Measurements from ENCODE around the gene MPV17L2.
"Not testable (repeated sequence)": the region's sequence is repeated elsewhere in the genome, so short reads cannot be mapped to it uniquely, and the experiment has no call there.

The MPV17L2 gene

DNA sequence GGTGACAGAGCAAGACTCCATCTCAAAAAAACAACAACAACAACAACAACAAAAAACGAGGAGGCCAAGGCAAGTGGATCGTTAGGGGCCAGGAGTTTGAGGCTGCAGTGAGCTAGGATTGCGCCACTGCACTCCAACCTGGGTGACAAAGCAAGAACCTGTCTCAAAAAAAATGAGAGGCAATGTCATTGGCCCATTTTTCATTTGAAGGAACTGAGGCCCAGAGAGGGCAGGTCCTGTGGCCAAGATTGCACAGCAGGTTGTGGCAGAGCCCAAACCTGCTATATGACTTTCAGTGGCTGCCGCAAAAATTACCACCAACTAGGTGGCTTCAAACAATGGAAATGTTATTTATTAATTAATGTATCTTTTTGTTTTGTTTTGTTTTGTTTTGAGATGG lies 34.6 kb upstream of the MPV17L2 start:
- no peak overlapping the region for H3K4me2 ChIP-seq (ENCODE audit: low read depth, low read length)
- DNase-seq = no peak
- H3K36me3 ChIP-seq (replicated peaks; ENCODE audit: insufficient read depth, low read length) = no peaks in the 10 kb centered on the region
- H3K9me3 ChIP-seq (replicated peaks; ENCODE audit: insufficient read depth, low read length) = no peaks in the 10 kb centered on the region
- H2AFZ ChIP-seq (ENCODE audit: low read length) = no peak overlapping the region
- no peak overlapping the region for H3K9ac ChIP-seq (ENCODE audit: low read length)
- H3K9me2 ChIP-seq (replicated peaks; ENCODE audit: insufficient read depth, low read length) = no peaks in the 10 kb centered on the region
- no peaks in the 10 kb centered on the region for H3K27me3 ChIP-seq (replicated peaks; ENCODE audit: insufficient read depth, low read length)
- no peak overlapping the region for H3K27ac ChIP-seq (ENCODE audit: low read length)
- no peak overlapping the region for H3K4me3 ChIP-seq (ENCODE audit: low read length)
- peaks cover 4% of the 10 kb centered on the region for H3K4me1 ChIP-seq (ENCODE audit: low read length)
- H3F3A ChIP-seq (ENCODE audit: insufficient read depth, low read length) = peaks cover 5% of the 10 kb centered on the region; the same call in 1 of the 2 replicates
- H4K20me1 ChIP-seq (ENCODE audit: insufficient read depth, low read length) = no peaks in the 10 kb centered on the region
- peaks cover 14% of the 10 kb centered on the region; the same call in 1 of the 2 replicates for H3K79me2 ChIP-seq (ENCODE audit: low read length)
- TF ChIP-seq EZH2phosphoT487 (IDR thresholded peaks at IDR 0.05; ENCODE audit: low read length) (no peak), EZH2 (optimal IDR thresholded peaks at IDR 0.05; ENCODE audit: low read depth, low read length) (no peak)
- TF ChIP-seq, protein P1, sequence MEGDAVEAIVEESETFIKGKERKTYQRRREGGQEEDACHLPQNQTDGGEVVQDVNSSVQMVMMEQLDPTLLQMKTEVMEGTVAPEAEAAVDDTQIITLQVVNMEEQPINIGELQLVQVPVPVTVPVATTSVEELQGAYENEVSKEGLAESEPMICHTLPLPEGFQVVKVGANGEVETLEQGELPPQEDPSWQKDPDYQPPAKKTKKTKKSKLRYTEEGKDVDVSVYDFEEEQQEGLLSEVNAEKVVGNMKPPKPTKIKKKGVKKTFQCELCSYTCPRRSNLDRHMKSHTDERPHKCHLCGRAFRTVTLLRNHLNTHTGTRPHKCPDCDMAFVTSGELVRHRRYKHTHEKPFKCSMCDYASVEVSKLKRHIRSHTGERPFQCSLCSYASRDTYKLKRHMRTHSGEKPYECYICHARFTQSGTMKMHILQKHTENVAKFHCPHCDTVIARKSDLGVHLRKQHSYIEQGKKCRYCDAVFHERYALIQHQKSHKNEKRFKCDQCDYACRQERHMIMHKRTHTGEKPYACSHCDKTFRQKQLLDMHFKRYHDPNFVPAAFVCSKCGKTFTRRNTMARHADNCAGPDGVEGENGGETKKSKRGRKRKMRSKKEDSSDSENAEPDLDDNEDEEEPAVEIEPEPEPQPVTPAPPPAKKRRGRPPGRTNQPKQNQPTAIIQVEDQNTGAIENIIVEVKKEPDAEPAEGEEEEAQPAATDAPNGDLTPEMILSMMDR (IDR thresholded peaks at IDR 0.05; ENCODE audit: low read length) = no peak

DNA sequence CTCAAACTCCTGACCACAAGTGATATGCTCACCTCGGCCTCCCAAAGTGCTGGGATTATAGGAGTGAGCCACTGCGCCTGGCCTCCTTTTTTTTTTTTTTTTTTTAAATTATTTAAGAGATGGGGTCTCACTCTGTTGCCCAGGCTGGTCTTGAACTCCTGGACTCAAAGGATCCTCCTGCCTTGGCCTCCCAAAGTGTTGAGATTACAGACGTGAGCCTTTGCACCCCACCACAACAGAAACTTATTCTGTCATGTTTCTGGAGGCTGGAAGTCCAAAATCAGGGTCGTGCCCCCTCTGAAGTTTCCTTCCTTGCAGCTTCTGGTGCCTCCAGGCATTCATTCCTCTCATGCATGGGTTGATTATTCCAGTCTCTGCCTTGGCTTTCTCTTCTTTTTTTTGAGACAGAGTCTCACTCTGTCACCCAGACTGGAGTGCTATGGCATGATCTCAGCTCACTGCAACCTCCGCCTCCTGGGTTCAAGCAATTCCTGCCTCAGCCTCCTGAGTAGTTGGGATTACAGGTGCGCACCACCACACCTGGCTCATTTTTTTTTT lies 33.9 kb upstream of the MPV17L2 start:
- not testable (repeated sequence) for H3K36me3 ChIP-seq (replicated peaks; ENCODE audit: insufficient read depth, low read length); H3K9me2 ChIP-seq (replicated peaks; ENCODE audit: insufficient read depth, low read length); H3F3A ChIP-seq (ENCODE audit: insufficient read depth, low read length); H3K9me3 ChIP-seq (replicated peaks; ENCODE audit: insufficient read depth, low read length); H2AFZ ChIP-seq (ENCODE audit: low read length); H3K4me2 ChIP-seq (ENCODE audit: low read depth, low read length); H3K79me2 ChIP-seq (ENCODE audit: low read length); DNase-seq; H3K27ac ChIP-seq (ENCODE audit: low read length); H3K9ac ChIP-seq (ENCODE audit: low read length); H4K20me1 ChIP-seq (ENCODE audit: insufficient read depth, low read length); H3K4me3 ChIP-seq (ENCODE audit: low read length); H3K4me1 ChIP-seq (ENCODE audit: low read length); H3K27me3 ChIP-seq (replicated peaks; ENCODE audit: insufficient read depth, low read length)

DNA sequence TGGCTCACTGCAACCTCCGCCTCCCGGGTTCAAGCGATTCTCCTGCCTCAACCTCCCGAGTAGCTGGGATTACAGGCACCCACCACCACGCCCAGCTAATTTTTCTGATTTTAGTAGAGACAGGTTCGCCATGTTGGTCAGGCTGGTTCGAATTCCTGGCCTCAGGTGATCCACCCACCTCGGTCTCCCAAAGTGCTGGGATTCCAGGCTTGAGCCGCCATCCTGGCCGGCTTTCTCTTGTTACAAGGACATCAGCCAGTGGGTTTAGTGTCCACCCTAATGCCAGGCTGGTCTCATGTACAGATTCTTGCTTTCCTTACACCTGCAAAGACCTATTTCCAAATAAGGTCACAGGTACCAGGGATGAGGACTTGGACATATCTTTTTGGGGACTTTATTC lies 33.2 kb upstream of the MPV17L2 start:
- TF ChIP-seq, protein P1 (IDR thresholded peaks at IDR 0.05; ENCODE audit: low read length) = no peak
- TF ChIP-seq EZH2 (optimal IDR thresholded peaks at IDR 0.05; ENCODE audit: low read depth, low read length) (no peak), EZH2phosphoT487 (IDR thresholded peaks at IDR 0.05; ENCODE audit: low read length) (no peak)
- H3K4me2 ChIP-seq (ENCODE audit: low read depth, low read length) = no peak overlapping the region
- H3K9ac ChIP-seq (ENCODE audit: low read length) = no peak overlapping the region
- no peaks in the 10 kb centered on the region for H3K9me3 ChIP-seq (replicated peaks; ENCODE audit: insufficient read depth, low read length)
- peaks cover 4% of the 10 kb centered on the region for H3K4me1 ChIP-seq (ENCODE audit: low read length)
- no peaks in the 10 kb centered on the region for H3K36me3 ChIP-seq (replicated peaks; ENCODE audit: insufficient read depth, low read length)
- no peak for DNase-seq
- no peak overlapping the region for H2AFZ ChIP-seq (ENCODE audit: low read length)
- no peak overlapping the region for H3K27ac ChIP-seq (ENCODE audit: low read length)
- H3K79me2 ChIP-seq (ENCODE audit: low read length) = peaks cover 4% of the 10 kb centered on the region; the same call in 1 of the 2 replicates
- peaks cover 5% of the 10 kb centered on the region; the same call in 1 of the 2 replicates for H3F3A ChIP-seq (ENCODE audit: insufficient read depth, low read length)
- no peaks in the 10 kb centered on the region for H3K9me2 ChIP-seq (replicated peaks; ENCODE audit: insufficient read depth, low read length)
- no peak overlapping the region for H3K4me3 ChIP-seq (ENCODE audit: low read length)
- no peaks in the 10 kb centered on the region for H3K27me3 ChIP-seq (replicated peaks; ENCODE audit: insufficient read depth, low read length)
- H4K20me1 ChIP-seq (ENCODE audit: insufficient read depth, low read length) = no peaks in the 10 kb centered on the region

DNA sequence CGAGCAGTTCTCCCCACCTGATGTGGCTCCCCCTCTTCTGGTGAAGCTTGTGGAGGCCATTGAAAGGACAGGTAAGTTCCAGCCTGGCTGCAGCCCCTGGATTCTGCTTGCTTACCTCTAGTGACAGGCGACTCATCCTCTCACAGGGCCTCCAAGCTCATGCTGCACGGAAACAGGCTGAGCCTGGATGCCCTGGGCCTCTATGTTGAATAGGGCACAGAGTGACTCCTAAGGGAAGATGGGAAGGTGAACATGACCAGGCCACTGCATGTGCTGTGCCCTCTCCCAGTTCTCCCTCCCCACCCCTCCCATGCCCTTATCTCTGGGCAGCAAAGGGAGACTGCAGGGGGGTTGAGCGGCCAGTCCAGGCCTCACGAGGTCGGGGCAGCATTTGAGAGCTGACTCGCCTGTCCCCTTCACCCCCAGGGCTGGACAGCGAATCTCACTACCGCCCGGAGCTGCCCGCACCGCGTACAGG lies 32.5 kb upstream of the MPV17L2 start:
- no peaks in the 10 kb centered on the region for H3K36me3 ChIP-seq (replicated peaks; ENCODE audit: insufficient read depth, low read length)

More for the DNA sequence above, 32.5 kb upstream of the MPV17L2 start:
- no peak overlapping the region for H3K27ac ChIP-seq (ENCODE audit: low read length)
- H3K4me1 ChIP-seq (ENCODE audit: low read length) = peaks cover 4% of the 10 kb centered on the region
- TF ChIP-seq, protein P1 (IDR thresholded peaks at IDR 0.05; ENCODE audit: low read length) = no peak
- TF ChIP-seq EZH2 (optimal IDR thresholded peaks at IDR 0.05; ENCODE audit: low read depth, low read length) (no peak), EZH2phosphoT487 (IDR thresholded peaks at IDR 0.05; ENCODE audit: low read length) (no peak)
- peak overlapping the region; percentile 49 for H3K4me2 ChIP-seq (ENCODE audit: low read depth, low read length)
- H2AFZ ChIP-seq (ENCODE audit: low read length) = peak overlapping the region; percentile 19; the same call in 1 of the 2 replicates
- no peaks in the 10 kb centered on the region for H3K27me3 ChIP-seq (replicated peaks; ENCODE audit: insufficient read depth, low read length)
- peaks cover 5% of the 10 kb centered on the region; the same call in 1 of the 2 replicates for H3F3A ChIP-seq (ENCODE audit: insufficient read depth, low read length)
- H4K20me1 ChIP-seq (ENCODE audit: insufficient read depth, low read length) = no peaks in the 10 kb centered on the region
- peaks cover under 1% of the 10 kb centered on the region; the same call in 1 of the 2 replicates for H3K79me2 ChIP-seq (ENCODE audit: low read length)
- no peaks in the 10 kb centered on the region for H3K9me2 ChIP-seq (replicated peaks; ENCODE audit: insufficient read depth, low read length)
- H3K9ac ChIP-seq (ENCODE audit: low read length) = peak overlapping the region; percentile 61
- H3K9me3 ChIP-seq (replicated peaks; ENCODE audit: insufficient read depth, low read length) = no peaks in the 10 kb centered on the region
- no peak for DNase-seq
- peak overlapping the region; percentile 28; the same call in 1 of the 2 replicates for H3K4me3 ChIP-seq (ENCODE audit: low read length)

All from MM.1S (cell line).